Hematopoietic multipotent progenitor cell treated with erythropoietin and hydrocortisone succinate and interleukin-3 and kit ligand, for 15 days (in vitro differentiated cells): ENCODE data around the gene MMAB.
"Not testable (repeated sequence)": the region's sequence is repeated elsewhere in the genome, so short reads cannot be mapped to it uniquely, and the experiment has no call there.

Experiments used
- DNase-seq: peaks from one replicate; pipeline ENCODE4 v3.0.0-alpha.2; 2015; ENCODE audit warnings: low spot score

The MMAB gene

DNA sequence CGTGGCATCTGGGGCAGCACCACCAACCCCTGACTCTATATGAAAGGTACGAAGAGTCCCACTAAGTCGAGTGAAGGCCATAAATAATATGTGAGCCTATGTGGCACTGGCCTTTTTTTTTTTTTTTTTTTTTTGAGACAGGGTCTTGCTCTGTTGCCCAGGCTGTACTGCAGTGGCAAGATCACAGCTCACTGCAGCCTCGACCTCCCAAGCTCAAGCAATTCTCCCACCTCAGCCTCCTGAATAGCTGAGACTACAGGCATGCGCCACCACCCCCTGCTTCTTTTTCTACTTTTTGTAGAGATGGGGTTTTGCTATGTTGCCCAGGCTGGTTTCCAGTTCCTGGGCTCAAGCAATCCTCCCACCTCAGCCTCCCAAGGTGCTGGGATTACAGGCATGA lies 28.8 kb upstream of the MMAB start:
- not testable (repeated sequence) for DNase-seq

DNA sequence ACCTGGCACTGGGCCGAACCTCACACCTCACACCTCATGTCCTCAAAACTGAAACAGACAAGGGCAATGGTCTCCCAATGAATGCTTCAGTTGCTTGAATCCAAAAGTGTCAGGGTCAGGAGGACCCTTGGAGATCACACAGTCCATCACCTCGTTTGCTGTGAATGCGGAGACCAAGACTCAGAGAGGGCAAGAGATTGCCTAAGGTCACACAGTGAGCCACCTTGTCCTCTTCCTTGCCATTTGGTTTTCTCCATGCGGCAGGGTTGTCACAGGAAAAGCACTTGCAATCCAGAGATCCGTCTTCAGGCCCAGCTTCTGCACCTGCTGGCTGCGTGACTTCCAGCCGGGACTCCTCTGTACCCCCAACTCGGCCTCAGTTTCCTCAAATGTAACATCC lies 28.3 kb upstream of the MMAB start:
- no peak for DNase-seq

DNA sequence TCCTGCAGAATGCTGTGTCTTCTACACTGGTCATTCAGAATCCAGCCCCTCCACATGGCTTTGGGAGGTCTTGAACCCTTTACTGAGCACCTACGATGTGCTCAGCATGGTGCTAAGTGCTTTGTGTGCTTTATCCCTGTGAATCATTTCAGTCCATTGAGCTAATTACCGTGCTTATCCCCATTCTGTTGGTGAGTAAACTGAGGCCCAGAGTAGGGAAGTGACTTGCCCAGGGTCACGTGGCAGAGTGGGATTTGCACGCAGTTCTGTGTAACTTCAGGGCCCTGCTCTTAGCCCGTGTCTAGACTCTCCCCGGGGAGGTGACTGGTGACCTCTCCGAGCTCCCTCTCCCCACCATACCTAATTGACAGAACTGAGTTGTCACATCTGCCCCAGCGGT lies 27.7 kb upstream of the MMAB start:
- DNase-seq: no peak

DNA sequence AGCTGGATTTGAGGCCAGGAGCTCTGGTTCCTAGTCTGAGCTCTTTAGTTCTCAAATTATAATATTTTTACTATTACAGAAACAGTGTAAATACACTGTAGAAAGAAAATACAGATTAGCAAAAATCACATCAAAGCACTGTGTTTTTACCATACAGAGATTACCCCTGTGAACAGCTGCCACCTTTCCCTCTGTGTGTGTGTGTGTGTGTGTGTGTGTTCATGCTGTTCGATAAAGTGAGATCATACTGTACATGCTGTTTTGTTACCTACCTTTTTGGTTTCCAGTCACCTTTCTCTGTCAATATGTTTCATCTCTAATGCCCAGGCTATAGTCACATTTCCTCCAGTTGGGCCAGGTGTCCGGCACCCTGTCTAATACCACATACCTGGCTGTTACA lies 27.2 kb upstream of the MMAB start:
- DNase-seq: no peak

DNA sequence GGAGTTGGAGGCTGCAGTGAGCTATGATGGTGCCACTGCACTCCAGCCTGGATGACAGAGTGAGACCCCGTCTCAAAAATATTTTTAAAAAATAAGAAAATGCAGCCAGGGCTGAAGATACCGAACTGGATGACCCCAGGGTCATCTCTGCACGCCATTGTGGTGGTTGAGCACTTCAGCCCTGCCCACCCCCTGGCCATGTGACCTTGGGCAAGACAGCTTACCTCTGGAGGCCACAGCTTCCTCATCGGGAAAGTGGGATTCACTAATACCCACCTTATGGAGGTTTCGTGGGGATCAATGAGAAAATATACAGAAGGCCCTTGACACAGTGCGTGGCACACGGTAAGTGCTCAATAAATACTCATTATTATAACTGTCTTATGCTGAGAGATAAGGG lies 25.8 kb upstream of the MMAB start:
- no peak for DNase-seq

DNA sequence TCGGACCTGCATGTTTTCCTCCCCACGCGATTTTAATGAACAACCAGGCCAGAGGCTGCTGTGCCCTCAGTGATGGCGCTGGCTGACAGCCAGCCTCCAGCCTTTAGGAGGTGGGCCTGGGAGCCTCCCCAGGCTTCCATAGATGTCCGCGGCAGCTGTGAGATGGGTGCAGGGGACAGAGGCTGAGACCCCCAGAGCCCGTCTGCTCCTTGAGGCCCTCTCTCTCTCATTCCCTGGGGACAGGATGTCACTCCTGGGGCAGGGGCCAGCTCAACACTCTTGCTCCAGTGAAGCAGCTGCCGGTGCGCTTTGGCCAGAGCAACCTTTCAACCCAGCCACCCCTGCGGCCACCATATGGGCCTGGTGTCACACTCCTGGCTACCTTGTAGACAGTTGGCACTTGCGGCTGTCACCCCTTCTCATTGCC lies 25.1 kb upstream of the MMAB start:
- no peak for DNase-seq

DNA sequence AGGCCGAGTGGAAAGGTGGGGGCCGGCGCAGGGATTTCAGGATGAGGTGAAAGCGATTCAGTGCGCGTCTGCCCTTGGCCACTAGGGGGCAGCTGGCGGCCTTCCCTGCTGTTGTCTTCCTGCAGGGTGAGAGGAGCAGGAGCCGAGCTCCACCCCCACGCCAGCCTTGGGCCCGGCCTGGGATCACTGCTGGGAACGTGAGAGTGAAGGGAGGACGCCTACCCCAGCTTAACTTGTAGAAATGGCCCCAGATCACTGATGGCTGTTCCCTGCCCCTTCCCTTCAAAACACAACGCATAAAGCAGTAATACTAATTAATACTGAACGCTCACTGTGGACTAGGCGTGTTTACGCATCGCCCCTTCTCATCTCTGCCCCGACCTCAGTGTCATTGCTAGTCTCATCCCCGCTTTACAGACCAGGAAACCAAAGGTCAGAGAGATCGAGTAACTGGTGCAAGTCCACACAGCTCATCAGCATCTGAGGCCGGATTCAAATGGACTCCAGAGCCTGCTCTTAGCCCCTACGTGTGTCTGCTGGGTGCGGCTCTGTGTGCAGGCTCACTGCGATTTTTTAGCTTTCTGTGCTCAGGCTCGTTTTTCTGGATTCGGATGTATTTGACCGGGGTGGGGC lies 24.6 kb upstream of the MMAB start:
- DNase-seq: peak; percentile 67

DNA sequence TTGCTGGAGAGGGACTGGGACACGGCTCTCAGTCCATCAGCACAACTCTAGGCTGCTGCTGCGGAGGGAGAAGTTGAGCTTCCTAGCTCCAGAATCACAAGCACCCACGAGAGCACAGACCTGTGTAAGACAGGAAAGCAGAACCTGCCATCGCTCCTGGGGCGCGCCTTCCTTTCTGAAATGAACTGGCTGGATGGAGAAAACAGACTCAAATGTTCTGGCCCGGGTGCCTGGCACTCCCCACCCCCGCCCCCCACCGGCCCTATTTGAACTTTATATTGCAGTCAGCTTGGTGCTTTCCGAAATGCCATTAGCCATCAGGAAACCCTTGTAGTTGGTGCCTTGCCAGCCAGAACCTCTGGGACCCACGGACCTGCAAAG lies 24.1 kb upstream of the MMAB start:
- DNase-seq: no peak

DNA sequence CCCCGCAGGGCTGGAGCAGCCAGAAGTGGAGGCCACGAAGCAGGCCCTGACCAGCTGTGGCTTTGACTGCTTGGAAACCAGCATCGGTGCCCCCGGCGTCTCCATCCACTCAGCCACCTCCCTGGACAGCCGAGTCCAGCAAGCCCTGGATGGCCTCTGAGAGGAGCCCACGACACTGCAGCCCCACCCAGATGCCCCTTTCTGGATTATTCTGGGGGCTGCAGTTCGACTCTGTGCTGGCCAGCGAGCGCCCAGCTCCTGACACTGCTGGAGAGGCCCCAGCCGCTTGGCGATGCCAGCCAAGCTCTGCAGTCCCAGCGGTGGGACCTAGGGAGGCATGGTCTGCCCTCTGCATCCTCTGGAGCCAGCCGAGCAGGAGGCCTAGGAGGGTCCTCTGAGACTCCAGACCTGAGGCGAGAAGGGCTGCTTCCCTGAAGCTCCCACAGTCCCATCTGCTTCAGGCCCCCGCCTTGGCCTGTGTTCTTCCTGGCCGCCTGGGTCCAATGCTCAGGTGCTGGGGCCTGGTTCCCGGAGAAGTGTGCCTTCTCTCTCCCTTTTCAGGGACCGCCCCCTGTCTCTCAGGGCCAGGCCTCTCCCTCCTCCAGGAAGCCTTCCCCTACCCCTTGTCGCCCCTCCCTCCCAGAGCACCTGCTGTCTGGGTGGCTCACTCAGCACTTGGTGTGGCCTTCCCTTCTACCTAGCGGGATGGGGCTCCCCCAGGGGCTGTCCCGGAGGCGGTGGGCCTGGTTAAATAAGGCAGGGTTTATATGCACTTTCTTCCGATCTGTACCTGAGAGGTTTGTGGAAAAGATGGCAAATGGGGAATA lies 23.3 kb upstream of the MMAB start:
- no peak for DNase-seq

DNA sequence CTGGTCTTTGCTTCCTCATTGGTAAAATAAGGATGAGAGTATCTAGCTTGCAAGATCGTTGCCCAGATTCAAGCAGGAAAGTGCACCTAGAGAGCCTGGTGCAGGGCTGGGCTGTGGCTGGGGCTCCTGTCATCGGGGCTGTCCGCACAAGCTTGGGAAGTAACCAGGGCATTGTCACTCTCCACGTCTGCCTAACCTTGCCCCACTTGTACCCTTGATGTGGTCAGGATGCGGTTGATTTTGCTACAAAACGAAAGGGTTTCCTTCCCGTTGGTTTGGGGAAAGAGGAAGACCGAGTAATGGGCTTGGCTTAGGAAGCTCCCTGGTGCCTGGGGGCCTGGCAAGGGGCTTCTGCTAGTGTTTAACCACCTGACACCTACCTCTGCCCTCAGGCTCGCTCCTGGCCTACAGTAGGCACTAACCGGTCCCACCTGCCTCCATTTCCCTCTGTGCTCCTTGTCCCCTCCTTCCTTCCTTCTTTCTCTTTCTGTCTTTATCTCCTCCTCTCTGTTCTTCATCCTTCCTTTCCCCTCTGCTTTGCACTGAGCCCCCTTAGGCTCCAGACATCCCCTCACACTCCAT lies 22.1 kb upstream of the MMAB start:
- no peak for DNase-seq

DNA sequence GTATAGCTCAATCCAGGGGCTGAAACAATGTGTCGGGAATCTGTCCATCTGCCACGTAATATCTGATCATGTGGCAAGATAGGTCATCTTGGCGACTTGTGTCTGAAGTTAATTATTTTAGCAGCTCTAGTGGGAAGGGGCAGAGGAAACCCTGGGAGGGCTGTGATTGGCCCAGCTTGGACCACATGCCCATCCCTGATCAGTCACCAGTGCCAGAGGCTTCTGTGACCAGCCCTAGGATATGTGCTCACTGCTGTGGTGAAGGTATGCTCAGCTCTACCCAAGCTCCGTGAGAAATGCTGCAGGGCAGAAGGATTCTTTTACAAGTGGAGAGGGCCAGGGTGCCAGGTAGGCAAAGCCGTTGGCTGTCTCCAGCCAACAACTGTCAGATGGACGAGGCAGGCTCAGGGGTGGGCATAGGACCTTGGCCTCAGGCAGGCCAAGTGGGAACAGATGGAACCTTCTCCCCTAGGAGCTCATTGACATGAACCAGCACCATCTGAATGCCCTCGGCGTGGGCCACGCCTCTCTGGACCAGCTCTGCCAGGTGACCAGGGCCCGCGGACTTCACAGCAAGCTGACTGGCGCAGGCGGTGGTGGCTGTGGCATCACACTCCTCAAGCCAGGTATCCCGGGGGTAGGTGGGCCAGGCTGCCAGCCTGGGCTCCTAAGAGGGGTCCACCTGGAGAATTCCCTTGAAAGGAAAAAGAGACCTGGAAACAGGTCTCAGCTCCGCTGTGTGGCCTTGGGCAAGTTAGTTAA lies 21.4 kb upstream of the MMAB start:
- no peak for DNase-seq

DNA sequence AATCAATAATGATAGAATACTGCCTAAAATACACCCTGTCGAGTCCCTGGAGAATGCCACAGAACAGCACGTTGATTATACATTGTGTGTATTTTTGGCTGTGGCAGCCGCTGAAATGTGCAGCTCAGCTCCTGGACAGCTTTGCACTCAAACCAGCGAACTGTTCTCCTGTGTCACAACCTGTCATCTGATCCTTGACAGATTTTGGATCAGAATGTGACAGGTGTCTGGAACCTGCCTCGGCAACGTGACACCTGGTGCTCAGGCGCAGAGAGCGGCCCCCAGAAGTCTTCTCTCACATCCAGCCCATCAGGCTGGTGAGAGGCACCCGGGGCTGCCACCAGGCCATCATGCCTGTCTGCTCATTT lies 19.6 kb upstream of the MMAB start:
- DNase-seq: no peak

DNA sequence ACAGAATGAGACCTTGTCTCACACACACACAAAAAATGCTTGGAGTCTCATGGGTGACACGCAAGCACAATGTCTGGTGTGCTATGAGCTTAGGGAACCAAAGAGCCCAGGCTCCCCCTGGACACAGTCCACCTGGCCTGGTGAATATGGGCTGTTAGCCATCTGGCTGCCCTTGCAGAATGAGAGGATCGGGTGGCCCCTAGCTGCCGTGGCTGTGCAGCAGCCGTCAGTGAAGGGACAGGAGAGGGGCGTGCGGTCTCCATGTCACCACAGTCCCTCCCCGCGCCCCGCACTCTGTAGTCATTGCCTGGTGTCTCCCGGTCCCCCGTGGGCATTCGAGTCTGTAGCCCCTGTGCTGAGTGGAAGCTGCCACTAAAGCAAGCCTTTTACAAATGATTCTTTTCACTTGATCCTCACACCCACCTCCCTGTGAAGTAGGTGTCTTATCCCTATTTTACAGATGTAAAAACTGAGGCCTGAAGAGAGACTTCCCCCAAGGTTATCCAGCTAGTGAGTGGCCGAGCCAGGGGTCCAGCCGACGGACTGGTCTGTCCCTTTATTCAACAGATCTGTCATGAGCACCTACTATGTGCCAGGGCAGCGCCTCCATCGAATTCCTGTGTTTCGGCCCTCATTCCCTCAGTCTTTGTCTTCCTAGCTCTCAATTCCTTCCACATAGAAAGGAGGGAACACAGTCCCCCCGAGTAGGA lies 19.0 kb upstream of the MMAB start:
- no peak for DNase-seq

DNA sequence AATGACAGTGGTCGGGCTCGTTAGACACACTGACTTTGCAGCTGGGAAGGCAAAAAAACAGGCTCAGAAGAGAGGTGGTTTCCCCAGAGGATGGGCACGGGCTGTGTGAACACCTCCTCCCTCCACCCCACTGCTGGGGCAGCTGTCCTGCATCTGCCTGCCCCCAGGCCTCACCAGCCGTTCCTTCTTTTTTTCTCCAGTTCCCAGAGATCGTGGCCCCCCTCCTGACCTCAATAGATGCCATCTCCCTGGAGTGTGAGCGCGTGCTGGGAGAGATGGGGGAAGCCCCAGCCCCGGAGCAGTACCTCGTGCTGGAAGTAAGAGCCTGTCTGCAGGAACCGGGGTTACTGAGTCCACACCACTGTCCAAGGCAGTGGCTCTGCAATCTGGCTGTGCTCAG lies 17.7 kb upstream of the MMAB start:
- no peak for DNase-seq

DNA sequence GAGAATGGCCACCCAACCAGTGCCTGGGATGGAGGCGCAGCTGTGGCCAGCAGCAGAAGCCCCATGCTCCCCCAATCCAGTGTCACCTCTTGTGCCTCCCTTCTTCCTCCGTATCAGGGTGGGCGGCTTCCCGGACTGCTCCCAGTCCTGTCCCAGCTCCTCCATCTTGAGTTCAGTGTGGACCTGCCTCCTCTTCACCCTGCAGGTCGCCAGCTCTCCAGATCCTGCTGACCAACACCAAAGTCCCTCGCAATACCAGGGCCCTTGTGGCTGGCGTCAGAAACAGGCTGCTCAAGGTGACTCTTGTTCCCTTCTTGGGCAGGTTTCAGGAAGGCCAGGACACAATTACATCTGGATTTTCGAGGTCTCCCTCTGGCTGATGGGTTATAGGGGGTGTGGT lies 17.3 kb upstream of the MMAB start:
- DNase-seq: no peak

DNA sequence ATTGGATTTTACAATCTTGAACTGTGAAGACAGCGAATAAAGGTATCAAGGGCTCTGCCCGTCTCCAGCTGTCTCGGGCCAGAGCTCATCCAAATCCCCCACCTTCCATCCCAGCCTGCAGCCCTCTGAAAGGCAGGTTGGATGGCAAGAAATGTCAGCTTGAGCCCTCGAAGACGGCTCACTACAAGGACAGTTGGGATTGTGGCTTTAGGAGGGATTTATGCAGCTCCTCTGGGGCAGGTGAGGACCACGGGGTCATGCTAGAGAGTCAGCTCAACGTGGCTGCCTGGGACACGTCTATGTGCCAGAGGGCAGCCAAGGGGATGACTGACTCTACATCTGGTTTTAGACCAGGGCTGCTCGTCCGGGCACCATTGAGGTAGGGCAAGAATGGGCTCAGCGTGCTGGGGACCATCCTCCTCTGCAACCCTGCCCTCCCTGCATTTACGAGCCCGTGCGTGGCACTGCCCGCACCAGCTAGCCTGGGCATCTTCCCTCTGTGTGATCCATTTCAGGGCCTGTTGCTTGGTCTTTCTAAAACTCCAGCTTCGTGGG lies 16.5 kb upstream of the MMAB start:
- no peak for DNase-seq

DNA sequence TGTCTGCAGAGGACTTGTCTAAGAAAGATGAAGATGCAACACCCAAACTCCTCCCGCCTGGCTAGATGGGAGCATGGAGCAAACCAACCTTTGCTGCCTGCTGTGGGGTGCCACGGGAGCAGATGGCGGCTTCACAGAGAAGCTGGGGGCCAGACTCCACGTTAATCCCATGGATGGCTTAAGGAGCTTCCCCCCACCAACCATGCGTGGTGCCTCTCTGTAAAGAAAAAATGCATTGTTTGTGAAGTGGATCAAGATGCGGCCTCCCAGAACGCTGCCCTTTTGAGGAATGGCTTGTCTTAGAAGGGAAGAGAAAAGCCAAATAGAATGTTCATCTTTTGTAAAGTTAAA lies 15.9 kb upstream of the MMAB start:
- no peak for DNase-seq

DNA sequence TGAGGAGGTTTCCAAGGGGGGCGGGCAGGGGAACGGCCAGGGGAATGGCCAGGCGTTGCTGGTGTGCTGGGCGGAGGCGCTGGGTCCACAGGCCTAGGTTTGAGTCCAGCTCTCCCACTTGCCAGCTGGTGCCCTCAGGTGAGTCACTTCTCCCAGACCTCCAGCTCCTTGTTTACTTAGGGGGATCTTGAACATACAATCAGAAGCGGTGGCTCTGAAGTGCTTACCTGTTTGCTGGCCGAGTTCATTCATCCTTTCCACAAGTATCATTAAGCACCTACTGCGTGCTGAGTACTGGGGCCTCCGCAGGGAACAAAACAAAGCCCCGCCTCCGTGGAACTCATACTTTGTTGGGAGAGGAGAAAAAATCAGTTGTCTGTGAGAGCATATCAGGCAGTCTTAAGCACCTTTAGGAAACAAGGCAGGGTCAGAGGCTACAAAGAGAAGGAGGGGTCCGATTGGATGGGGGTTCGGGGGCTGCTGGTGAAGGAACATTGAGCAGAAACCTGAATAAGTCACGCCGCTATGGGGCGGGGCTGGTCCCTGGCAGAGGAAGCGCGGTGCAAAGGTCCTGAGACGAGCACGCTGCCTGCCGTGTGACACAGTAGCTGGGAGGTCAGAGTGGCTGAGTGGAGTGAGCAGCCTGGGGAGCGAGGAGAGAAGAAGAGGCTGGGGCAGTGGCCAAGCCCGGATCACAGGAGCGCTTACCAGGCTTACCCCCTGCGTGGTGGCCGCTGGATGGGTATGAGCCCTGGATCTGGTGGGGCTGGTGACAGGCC lies 15.3 kb upstream of the MMAB start:
- no peak for DNase-seq

DNA sequence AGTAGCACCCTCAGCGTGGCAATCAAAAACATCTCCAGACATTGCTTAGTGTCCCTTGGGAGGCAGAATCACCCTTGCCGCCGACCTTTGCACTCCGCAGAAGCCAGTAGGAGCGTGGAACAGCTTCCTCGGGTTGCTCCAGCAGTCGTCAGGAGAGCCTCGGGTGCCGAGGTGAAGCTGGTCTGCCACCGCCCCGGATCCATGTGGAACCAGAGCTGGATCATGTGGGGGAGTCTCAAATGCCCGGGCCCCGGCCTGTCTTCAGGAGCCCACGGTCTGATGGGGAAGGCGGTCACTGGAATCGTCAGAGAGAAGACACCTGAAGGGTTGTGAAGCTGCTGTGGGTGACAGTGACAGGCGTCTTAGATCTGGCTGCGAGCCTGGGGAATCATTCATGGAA lies 14.6 kb upstream of the MMAB start:
- no peak for DNase-seq

DNA sequence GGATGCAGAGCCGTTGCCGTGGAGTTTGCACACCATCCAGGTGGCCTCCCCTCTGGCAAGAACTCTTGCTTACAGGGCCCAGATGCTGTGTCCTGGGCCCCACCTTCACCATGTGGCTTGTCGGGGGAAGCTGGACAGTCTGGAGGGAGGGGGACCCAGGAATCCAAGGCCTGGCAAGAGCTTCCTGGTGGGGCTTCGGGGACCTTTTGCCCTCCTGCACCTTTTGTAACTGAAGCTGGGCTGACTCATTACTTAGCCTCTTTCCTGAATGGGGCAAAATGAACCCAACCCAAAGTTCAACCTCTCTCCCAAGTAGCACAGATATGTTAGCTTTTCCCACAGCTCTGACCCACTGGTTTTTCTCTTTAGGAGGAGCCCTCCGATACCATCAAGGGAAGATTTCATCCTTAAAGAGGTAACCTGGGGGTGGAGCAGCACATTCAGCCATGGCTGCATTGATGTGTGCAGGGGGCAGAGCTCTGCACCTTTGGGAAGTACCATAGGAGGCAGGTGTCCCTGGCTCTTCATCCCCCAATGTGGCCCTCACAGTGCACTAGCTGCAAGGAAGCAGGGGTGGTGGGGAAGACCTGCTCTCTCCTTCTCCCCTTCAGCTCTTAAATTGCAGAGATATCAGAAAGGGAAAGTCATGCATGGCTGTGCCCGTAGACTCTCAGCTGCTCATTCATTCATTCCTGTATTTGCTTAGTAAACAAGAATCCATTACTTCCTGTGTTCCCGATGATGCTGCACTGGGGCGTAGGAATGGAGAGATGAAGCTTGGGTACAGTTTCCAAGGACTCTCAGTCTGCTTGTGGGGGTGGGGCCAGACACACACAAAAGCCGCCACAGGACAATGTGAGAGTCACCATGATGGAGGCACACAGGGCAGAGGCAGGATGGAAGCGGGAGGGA lies 13.3 kb upstream of the MMAB start:
- no peak for DNase-seq
